Nephron progenitor cell (in vitro differentiated cells): ENCODE results near the gene REV1.
A peak's percentile ranks its signal among the peaks of the same experiment; 100 is the strongest.

Source experiments
- DNase-seq: peaks from one replicate; pipeline ENCODE4 v3.0.0; 2021
- H3K27ac Mint-ChIP-seq: 2 replicates; pipeline ENCODE4 v1.8.0; 2021; ENCODE audit warnings: mild to moderate bottlenecking, moderate library complexity, mixed read lengths
- H3K27me3 Mint-ChIP-seq: 2 replicates; pipeline ENCODE4 v1.8.0; 2021; ENCODE audit warnings: mild to moderate bottlenecking, low read depth, mixed read lengths; ENCODE audit not compliant: poor library complexity
- H3K36me3 Mint-ChIP-seq: 2 replicates; pipeline ENCODE4 v1.8.0; 2021; ENCODE audit warnings: low read depth, mixed read lengths
- H3K4me1 Mint-ChIP-seq: 2 replicates; pipeline ENCODE4 v1.8.0; 2021; ENCODE audit warnings: mixed read lengths
- H3K4me3 Mint-ChIP-seq: 2 replicates; pipeline ENCODE4 v1.8.0; 2021; ENCODE audit warnings: mild to moderate bottlenecking, moderate library complexity, mixed read lengths
- H3K9me3 Mint-ChIP-seq: 2 replicates; pipeline ENCODE4 v1.8.0; 2021; ENCODE audit warnings: mild to moderate bottlenecking, moderate library complexity, mixed read lengths
- TF ChIP-seq, protein P1 (sequence below): fragments of 200-600 bp; sonication (generic); IDR thresholded peaks from 2 replicates; pipeline ENCODE4 v1.5.0; 2021; ENCODE audit warnings: antibody characterized with exemption

REV1 gene

DNA sequence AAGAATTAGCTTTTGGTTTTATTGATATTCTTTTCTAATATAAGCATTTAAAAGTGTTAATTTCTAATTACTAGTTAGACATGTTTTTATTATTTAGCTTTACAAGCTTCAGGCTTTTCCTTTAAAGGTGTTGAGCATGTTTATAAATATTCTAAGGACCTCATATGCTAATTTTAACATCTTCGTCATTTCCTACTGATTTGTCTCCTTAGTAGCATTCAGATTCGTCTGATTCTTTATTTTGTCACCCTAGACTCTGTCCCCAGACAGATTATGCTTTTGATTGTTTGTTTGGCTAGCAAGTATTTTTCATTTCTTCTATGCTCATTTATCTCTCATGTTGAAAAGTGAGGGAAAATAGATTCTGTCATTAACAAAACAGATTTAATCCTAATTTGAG lies 100.9 kb downstream of the REV1 start:
- TF ChIP-seq, protein P1, sequence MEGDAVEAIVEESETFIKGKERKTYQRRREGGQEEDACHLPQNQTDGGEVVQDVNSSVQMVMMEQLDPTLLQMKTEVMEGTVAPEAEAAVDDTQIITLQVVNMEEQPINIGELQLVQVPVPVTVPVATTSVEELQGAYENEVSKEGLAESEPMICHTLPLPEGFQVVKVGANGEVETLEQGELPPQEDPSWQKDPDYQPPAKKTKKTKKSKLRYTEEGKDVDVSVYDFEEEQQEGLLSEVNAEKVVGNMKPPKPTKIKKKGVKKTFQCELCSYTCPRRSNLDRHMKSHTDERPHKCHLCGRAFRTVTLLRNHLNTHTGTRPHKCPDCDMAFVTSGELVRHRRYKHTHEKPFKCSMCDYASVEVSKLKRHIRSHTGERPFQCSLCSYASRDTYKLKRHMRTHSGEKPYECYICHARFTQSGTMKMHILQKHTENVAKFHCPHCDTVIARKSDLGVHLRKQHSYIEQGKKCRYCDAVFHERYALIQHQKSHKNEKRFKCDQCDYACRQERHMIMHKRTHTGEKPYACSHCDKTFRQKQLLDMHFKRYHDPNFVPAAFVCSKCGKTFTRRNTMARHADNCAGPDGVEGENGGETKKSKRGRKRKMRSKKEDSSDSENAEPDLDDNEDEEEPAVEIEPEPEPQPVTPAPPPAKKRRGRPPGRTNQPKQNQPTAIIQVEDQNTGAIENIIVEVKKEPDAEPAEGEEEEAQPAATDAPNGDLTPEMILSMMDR = no peak
- no peak for DNase-seq
- H3K4me3 Mint-ChIP-seq = no peak overlapping the region
- peak overlapping the region; percentile 57 for H3K27ac Mint-ChIP-seq
- H3K27me3 Mint-ChIP-seq = no peaks in the 10 kb centered on the region
- no peaks in the 10 kb centered on the region for H3K9me3 Mint-ChIP-seq
- H3K4me1 Mint-ChIP-seq = no peaks in the 10 kb centered on the region
- H3K36me3 Mint-ChIP-seq = peaks cover 52% of the 10 kb centered on the region

DNA sequence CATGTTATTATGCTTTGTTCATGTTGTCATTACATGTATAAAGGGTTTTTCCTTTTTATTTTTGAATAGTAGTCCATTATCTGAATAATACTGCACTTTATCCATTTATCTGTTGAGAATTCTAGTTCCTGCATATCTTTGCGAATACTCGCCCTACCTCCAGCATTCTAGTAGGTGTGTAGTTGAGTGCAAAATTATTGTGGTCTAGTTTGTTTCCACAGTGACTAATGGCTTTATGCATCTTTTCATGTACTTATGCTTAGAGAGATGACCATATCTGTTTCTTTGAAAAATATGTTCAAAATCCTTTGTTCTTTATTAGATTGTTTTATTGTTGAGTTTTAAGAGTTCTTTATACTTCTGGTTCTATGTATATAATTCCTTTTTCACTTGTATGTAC lies 103.8 kb downstream of the REV1 start:
- Mint-ChIP-seq H3K4me1 (peaks cover 4% of the 10 kb centered on the region), H3K36me3 (peaks cover 64% of the 10 kb centered on the region), H3K4me3 (no peak overlapping the region), H3K27me3 (no peaks in the 10 kb centered on the region), H3K27ac (peak overlapping the region; percentile 85), H3K9me3 (peaks cover 4% of the 10 kb centered on the region)
- TF ChIP-seq, protein P1 = no peak
- DNase-seq = no peak

DNA sequence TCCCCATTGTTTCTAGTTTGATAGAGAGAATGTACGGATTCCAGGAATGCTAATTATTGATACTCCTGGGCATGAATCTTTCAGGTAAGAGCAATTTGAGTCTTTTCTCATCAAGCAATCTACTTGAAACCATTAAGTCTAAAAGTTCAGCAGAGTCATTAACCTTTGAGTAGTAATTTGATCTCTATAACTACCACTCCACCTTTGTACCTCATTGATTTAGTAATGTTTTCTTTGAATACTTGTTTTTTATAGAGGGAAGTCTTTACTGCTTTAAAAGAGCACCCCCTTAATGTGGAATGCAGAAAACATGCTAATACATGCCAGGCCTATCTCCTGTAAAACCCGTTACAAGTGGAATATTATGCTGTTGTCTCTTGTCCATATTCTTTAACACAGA lies 107.7 kb downstream of the REV1 start:
- Mint-ChIP-seq H3K4me1 (peaks cover 4% of the 10 kb centered on the region), H3K36me3 (peaks cover 72% of the 10 kb centered on the region), H3K27ac (no peak overlapping the region), H3K4me3 (no peak overlapping the region), H3K27me3 (no peaks in the 10 kb centered on the region), H3K9me3 (peaks cover 4% of the 10 kb centered on the region)
- no peak for DNase-seq
- TF ChIP-seq, protein P1 = no peak

DNA sequence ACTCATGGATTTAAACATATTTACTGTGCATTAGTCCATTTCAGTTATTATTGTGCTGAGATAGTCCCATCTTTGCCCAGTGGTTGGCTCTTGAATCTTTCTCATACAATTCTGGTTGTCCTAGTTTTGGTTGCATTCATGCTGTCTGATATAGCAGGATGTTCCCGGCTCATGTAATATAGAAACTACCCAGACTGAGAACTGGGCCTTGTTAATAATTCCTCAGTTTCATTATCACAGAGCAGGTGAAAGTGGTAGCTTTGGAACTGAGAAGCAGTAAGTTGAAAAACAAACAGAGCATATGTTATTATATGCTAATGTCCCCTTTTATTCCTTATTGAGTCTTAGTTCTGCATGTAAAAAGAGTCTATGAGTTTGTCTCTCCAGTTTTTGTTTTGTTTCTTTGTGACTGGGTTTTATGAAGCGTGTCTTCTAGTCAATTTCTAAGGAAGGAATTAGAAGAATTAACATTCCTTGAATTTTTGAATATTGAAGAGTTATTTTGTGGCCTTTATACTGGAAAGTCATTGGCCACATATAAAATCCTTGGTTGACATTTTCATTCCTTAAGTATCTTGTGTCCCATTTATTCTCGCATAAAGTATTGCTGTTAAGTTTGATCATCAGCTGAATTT lies 109.3 kb downstream of the REV1 start:
- peaks cover 5% of the 10 kb centered on the region for H3K9me3 Mint-ChIP-seq
- H3K4me3 Mint-ChIP-seq = no peak overlapping the region
- TF ChIP-seq, protein P1 = no peak
- H3K4me1 Mint-ChIP-seq = peaks cover 4% of the 10 kb centered on the region
- no peaks in the 10 kb centered on the region for H3K27me3 Mint-ChIP-seq
- H3K36me3 Mint-ChIP-seq = peaks cover 76% of the 10 kb centered on the region
- H3K27ac Mint-ChIP-seq = no peak overlapping the region
- no peak for DNase-seq

DNA sequence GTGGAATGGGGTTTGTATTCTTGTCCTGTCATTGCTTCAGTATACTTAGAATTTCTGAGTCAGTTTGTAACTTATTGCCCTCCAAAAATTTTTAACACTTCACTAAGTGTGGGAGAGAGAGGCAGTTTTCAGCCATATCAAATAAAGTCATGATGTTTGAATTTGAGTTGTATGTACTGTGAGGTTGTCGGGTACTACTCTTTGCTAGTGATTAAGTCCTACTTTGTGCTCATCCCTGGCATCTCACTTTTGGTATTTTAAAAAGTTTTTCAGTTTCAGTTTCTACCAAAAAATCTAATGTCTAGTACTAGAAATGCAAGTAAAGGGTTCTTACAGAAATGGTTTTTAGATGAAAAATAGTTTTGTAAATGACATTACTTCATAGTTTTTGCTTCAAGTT lies 111.9 kb downstream of the REV1 start:
- peaks cover 77% of the 10 kb centered on the region for H3K36me3 Mint-ChIP-seq
- H3K4me3 Mint-ChIP-seq = no peak overlapping the region
- H3K27me3 Mint-ChIP-seq = no peaks in the 10 kb centered on the region
- TF ChIP-seq, protein P1 = no peak
- peaks cover 27% of the 10 kb centered on the region for H3K9me3 Mint-ChIP-seq
- no peak overlapping the region for H3K27ac Mint-ChIP-seq
- peaks cover 4% of the 10 kb centered on the region for H3K4me1 Mint-ChIP-seq
- DNase-seq = no peak

DNA sequence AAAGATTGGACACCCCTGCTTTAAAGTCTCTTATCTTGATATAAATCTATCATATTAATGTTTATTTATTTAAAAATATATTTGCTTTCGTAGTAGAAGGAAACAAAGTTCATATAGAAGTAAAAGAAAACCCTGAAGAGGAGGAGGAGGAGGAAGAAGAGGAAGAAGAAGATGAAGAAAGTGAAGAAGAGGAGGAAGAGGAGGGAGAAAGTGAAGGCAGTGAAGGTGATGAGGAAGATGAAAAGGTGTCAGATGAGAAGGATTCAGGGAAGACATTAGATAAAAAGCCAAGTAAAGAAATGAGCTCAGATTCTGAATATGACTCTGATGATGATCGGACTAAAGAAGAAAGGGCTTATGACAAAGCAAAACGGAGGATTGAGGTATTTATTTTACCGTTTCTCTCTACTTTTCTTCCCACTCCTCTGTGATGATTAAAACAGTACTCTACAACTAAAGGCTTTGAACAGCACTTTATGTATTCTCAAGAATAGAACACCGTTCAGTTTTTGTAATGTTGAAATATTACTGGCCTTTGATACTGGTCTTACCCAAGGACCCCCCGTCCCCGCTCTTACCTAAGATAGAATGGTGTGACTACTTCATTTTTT lies 113.5 kb downstream of the REV1 start:
- Mint-ChIP-seq H3K4me3 (no peak overlapping the region), H3K9me3 (peaks cover 32% of the 10 kb centered on the region), H3K27me3 (no peaks in the 10 kb centered on the region), H3K27ac (peak overlapping the region; percentile 4), H3K4me1 (no peaks in the 10 kb centered on the region), H3K36me3 (peaks cover 77% of the 10 kb centered on the region)
- DNase-seq = no peak
- TF ChIP-seq, protein P1 = no peak
